GM19395 (cell line): ENCODE data around the gene FLAD1.
"Not testable (repeated sequence)": the region's sequence is repeated elsewhere in the genome, so short reads cannot be mapped to it uniquely, and the experiment has no call there.

Source experiments
- ATAC-seq: cut with Tn5 transposase; IDR thresholded peaks from one replicate; pipeline ENCODE4 v1.9.1; 2021; ENCODE audit warnings: mild to moderate bottlenecking, moderate library complexity; ENCODE audit not compliant: unreplicated experiment

Gene FLAD1

DNA sequence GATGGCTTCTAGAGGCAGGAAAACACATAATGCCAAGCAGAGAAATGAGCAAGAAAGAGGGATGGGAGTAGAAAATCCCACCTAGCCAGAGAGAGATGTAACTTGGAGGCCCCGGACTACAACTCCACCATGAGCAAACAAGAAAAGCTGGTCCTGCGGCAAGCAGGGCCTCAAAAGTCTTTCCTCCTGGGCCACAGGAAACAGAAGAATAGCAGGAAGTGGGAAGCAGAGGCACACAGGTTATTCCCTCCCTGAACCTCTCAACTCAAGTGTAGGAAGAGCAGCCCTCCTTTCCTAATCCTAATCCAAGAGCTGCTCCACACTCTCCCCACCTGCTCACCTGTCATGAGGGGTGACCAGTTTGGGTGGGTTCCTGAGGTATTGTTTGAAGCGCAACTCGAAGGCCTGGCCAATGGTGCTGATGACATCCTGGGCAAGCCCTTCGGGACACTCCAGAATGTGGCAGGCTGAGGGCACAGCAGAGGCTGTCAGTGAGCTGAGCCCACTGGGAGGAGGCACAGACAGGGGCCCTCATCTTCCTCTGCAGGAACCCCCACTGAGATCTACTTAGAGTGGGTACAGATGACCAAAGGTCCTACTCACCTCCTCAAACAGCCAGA lies 15.7 kb upstream of the FLAD1 start:
- ATAC-seq = no peak

DNA sequence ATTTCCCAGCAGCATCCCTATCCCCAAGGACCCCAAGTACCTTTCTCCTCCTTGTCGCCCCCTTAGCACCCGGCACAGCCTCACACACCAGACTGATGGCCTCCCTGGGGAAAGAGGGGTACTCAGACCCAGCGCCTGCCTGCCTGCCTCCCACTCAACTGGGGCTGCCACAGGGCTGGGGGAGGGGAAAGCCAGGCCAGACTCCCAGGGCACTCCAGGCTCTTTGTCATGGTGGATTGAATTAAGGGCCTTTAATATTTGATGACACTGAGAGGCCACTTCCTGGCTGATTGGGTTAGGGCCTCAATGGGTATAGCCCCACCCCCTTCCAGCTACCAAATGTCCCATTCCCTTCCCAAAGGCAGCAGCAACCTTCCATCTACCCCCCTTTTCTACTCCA lies 14.4 kb upstream of the FLAD1 start:
- ATAC-seq = no peak

DNA sequence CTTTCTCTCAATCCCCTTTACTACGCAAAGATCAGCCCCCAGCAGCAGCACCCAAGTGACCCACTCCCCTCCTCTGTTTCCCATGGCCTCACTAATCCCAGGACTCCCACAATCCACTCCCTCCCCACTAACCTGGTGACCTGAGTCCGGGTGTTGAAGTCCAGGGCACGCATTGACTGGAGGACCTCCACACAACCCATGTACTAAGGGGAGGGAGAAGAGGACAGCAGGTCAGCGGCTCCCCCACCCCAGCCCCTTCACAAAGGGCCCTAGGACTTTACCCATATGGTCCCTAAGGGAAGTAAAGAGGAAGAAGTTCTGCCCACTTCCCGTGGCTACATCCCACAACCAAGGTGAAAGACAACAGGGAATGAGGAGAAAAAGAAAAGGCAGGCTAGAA lies 13.9 kb upstream of the FLAD1 start:
- ATAC-seq = no peak

DNA sequence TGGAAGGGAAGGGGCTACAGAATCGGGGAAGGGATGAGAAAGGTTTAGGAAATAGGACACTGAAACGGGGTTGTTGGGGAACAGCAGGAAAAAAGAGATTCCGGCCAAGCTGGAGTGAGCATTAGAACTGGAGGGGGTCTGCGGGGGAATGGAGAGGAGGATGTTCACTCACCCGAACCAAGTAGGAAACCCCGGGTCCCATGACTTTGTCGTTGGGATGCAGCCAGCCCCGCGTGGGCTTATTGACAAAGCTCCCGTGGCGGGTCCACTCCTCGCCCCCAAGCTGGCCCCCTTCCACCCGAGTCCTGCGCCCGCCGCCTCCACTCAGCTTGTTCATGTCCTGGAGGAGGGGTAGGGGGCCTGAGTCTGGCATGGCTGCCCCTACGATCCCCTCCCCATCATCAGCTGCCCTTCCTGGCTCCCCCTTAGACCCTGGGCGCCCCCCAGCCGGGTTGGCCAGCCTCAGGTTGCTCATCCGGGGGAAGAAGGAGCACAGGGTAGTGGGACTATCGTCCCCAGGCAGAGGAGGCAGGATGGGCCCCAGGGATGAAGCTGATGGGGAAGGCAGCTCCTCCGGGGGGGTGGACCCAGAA lies 13.2 kb upstream of the FLAD1 start:
- ATAC-seq = no peak

DNA sequence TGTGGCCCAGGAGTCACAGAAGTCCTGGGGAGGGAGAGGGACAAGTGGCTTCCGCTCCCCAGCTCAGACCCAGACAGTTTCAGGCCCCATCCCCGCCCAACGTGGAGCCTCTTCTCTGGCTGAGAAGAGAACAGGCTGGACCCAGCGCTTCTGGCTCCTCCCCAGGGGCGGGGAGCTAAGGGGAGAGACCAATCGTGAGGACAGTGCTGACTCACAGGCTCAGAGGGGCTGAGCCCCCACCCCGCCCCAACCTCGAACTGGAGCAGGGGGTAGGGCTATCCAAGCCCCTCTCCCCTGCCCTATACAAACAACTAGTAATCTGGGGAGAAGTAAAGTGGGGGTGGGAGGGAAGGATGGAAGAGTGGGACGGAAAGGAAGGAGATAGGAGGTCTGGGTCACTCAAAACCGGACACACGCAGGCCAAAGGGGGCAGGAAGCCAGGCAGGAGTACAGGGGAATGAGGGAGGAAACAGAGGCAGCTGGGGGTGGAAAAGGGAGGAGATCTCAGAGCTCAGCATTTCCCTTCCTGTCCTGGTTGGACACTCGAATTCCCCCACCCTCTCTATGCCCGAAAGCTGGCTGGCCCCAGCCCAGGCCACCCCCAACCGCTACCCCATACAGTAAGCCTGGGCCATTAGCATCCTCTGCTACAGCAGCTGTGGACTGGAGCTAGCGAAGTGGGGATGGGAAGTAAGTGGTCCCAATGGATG lies 12.4 kb upstream of the FLAD1 start, which contains the start of gene SHC1:
TSS of gene SHC1 (minus strand) at position 117 of the 710 bp plus-strand sequence. CDS start 221 bp downstream, outside the sequence.
- peak; percentile 42 for ATAC-seq

DNA sequence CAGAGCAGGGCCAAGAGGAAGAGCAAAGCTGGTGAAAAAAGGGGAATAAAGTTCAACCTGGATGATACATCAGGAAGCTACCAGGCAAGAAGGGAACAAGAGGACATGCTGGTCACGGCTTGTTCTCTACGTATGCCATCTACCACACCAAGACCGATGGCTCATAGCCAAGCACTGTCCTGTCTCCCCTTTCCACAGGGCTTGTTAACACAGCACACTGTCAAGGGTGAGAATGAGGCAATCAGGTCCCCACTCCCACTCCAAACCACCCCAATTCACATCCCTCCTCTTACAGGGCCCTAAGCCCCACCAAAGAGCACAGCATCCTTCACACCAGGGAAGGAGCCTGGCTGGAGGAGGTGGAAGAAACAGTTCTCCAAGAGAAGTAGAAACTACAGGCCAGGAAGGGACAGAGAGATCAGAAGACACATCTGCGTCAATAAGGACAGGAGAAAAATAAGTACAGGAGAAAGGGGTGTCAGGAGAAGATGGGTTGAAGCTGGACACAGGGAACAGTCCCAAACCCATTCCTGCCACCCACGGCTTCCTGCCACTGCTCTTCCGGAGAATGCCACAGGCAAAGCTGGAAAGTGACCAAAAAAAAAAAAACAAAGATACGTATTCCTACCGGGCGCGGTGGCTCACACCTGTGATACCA lies 11.7 kb upstream of the FLAD1 start:
- no peak for ATAC-seq

DNA sequence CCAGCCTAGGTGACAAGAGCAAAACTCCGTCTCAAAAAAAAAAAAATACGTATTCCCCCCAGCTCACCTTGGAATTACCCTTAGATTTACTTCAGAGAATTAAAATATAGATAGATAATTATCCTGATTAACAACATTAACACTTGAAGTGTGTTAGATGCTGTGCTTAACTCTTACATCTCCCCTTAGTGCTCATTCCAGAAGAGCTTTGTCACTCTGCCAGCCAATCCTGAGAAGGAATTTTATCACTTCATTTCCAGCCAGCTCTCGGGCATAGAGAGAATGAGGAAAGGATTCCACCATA lies 11.0 kb upstream of the FLAD1 start:
- no peak for ATAC-seq

DNA sequence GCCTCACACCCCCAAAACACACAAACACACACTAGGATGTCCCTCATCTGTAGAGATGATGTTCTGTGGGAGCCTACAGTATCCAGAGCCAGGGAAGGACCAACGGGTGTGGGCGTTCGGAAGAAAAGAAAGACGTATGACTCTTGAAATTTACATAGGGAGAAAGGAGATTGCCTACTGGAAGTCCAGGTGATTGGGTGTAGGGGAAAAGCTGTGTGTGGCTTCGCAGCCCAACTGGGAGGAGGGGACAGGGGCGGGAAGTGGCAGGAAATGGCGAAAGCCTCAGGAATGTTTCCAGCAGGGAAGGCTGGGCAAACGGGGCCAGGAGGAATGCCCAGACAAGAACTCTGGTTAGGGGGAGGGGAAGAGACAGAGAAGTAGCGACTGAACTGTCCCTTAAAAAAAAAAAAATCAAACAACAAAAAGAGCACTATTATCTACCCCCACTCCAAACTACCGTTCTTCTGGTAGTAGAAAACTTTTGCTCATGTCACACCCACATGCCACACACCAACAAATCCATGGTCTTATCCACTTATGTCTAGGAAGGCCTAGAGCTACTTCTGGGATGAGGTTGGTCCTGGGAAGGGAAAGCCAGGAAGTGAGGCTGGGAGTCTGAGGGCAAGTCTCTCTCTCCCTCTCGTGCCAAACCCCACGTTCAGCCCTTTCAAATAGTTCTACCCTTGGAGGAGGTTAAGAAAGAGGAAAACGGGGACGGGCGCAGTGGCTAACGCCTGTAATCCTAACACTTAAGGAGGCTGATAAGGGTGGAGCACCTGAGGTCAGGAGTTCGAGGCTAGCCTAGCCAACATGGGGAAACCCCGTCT lies 10.4 kb upstream of the FLAD1 start:
- ATAC-seq = no peak

DNA sequence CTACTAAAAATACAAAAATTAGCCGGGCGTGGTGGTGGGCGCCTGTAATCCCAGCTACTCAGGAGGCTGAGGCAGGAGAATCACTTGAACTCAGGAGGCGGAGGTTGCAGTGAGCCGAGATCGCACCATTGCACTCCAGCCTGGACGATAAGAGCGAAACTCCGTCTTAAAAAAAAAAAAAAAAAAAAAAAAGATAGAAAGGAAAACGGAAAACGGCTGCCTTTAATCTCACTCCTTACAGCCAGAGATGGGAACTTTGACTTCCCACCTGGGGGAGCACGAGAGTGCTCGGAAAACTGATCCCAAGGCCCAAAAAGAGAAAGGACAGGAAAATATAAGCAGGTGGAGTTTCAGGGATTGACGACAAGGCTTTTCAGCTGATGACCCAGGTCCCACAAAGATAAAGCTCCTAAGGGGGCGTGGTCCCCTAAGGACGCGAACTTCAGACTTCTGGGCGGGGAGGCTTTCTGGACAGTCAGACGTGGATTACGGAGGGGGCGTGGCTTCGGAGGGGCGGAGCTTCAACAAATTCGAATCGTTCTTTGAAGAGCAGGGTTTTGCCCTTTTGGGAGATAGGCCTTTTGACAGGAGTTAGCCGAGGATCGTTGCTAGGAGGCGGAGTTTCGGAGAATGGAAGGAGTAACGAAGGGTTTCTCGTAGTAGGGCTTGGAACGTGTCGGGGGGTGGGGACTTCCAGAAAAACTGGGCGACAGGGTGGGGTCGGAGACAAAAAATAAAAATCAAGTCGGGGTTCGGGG lies 9.6 kb upstream of the FLAD1 start:
- ATAC-seq = peak; percentile 25

DNA sequence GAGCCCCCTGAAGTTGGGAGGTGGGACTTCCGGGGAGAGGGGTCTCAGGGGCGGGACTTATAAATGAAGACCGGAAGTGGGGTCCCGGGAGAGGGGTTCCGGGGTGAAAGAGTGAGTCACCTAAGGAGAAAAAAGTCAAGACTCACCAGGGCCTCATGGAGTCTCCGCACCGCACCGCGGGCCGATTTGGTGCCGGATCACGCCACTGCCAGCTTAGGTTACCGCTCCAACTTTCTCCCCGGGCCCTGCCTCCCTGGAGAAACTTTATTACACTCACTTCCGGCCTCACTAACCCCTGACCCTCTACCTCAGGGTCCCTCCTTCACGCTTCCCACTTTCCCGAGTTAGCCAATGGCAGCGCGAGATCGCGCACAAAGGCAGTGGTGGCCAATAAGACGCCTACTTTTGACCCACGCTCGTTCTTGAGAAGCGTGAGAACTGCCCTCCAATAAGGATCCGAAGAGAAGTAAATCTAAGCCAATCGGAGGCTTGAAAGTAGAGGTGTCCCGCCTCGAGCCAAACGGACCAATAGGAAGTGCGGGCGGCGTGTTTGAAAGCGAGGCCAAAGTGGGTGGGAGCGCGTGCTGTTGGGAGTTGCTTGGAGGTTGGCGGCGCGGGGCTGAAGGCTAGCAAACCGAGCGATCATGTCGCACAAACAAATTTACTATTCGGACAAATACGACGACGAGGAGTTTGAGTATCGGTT lies 8.9 kb upstream of the FLAD1 start, which contains the start of gene CKS1B:
TSS of gene CKS1B (plus strand) at position 580 of the 706 bp plus-strand sequence. CDS start at position 645, 65 bp downstream.
- peak; percentile 76 for ATAC-seq

DNA sequence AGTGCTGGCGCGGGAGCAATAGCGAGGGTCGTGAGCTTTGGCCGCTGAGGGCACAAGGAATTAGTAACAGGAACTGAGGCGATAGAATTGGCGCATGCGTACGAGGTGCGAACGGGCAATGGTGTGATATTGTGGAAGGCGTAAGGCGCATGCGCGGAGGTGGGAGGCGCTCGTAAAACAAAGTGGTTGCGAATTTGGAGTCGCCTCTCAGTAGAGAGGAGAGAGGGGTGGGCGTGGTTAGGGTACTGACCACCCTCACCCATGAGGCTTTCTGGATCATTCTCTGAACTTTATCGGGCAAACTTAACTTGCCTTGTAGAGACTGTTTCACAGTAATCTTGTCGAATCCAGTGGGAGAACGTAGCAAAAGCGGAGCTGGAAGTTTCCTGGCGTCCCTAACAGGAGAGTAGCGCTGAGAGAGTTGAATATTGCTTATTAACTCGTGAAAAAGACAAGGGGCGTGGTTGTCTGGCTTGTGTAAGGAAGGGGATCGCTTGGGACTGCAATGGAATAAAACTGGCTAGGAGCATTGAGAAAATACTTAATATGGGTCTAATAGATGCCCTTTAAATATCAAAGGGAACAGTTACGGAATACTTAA lies 8.2 kb upstream of the FLAD1 start:
- peak; percentile 55 for ATAC-seq

DNA sequence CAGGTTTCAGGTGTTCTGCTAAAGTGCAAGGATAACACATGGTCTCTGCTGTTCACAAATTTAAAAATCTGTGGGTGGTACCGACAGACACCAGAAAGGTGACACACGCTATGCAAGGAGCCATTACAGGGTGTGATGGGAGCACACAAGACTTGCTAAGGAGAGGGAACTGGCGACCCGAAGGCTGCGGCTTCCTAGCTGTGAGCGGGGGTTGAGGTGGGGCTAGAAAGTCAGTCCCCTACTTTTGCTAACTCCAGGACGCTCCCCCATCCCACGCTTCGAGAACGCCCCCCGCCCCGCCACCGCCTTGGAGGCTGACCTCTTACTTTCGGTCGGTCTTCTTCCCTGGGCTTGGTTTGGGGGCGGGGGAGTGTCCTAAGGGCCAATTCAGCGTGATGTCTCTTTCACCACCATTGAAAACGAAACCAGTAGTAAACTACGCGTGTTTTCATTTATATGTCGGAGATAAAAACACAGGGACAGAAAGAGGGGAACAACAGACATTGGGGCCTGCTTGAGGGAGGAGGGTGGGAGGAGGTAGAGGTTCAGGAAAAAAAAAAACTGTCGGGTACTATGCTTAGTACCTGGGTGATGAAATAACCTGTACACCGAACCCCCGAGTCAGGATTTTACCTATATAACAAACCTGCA lies 7.6 kb upstream of the FLAD1 start:
- no peak for ATAC-seq

DNA sequence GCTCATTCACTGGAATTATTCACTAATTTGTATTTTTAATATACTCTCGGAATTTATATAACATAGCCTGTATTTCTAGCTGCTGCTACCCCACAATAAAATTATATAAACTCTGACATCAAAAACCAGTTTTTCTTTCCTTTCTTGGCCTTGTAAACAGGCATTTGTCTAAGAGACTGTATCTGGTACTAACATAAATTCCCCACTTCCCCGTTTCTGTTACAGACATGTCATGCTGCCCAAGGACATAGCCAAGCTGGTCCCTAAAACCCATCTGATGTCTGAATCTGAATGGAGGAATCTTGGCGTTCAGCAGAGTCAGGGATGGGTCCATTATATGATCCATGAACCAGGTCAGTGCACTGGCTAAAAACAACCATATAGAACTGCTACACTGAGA lies 5.4 kb upstream of the FLAD1 start:
- ATAC-seq = not testable (repeated sequence)

DNA sequence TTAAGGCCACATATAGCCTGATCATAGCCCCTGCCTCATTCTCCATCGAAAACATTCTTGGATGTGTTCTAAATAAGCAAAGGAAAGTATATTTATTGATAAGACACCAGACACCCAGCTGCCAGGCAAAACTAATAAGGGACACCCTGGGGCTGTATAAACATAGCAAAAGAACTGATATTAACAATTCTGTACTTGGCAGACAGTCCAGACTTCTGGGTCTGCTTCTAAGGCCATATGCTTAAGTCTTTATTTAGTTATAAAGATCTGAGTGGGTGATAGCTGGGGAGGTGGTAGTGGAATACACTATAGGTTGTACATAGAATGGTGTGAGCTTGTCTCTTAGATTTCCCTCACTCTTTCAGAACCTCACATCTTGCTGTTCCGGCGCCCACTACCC lies 4.8 kb upstream of the FLAD1 start:
- no peak for ATAC-seq

DNA sequence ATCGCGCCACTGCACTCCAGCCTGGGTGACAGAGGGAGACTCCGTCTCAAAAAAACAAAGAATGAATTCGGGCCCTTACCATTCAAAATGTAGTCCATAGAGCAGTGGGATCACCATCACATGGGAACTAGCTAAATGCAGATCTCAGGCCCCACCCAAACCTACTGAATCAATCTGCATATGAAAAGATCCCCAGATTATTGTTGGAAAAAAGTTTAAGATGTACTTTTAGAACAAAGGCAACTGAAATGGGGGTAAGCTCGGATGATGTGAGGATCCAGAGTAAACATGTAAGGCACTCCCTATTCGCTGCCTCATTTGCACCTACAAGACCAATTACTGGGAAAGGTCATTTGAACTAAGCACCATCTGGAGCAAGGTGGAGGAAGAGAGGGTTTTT lies 803 bp upstream of the FLAD1 start:
- no peak for ATAC-seq

DNA sequence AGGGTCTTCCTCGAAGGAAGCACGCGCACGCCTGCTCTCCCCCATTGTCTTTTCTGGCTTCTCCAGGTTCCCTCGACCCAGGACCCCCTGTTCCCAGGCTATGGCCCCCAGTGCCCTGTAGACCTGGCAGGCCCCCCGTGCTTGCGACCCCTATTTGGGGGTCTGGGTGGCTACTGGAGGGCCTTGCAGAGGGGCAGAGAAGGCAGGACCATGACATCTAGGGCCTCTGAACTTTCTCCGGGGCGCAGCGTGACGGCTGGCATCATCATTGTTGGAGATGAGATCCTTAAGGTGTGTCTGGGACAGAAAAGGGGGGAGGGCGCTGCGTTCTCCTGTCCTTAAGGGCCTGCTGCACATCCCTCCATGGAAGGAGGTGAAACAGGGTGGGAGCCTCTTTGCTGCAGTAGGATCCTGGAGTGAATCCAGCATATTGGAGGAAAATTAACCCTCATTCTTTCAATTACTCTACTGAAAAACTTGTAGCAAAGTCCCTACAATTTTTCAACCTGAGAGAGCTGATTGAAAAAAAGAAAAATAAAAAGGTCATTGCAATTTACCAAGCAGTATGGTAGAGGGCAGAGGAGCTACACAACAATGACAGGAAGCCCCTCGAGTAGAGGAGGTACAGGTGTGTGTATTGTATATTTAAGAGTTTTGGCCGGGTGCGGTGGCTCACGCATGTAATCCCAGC lies 777 bp downstream of the FLAD1 start:
- ATAC-seq = no peak

DNA sequence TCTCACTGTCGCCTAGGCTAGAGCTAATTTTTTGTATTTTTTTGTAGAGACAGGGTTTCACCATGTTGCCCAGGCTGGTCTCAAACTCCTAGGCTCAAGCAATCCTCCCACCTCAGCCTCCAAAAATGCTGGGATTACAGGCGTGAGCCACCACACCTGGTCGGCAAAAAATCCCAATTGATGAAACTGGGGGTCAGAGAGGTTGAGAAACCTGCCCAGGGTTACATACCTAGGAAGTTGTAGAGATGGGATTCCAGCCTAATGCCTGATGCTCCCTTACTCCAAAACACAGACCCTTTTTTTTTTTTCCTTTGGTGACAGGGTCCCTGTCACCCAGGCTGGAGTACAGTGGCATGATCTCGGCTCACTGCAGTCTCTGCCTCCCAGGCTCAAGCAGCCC lies 3.6 kb downstream of the FLAD1 start:
- ATAC-seq = not testable (repeated sequence)

DNA sequence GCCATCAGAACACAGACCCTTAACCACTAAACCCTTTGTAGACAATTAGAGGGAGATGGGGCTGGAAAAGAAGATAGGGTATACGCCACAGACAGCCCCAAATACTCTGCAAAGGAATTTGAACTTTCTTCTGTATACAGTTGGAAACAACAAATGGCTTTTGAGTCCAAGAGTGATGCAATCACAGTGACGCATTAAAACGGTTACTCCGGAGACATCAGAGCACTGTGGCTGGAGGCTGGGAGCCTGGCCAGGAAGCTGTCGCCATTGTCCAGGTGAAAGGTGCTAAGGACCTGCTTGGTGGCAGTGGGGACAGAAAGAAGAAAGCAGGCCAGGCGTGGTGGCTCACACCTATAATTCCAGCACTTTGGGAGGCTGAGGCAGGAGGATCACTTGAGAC lies 4.2 kb downstream of the FLAD1 start:
- no peak for ATAC-seq
